HCT116 (cell line): ENCODE data around the gene FUOM. TPM values are rescaled to one million over a fixed set of nuclear protein-coding genes. Genes with fewer than 3 reads are reported as not detected.

Experiments
- ATAC-seq: fragments of 200-7000 bp; cut with Tn5 transposase; 2 replicates; pipeline ENCODE4 v1.9.1; 2020; ENCODE audit warnings: mild to moderate bottlenecking, moderate library complexity
- BruUV-seq: library from RNA; stranded (reverse); fragments of 400-500 nt; replicated peaks from 2 replicates; lab custom pipeline; 2021; lab: Mats Ljungman, UMichigan
- CTCF ChIA-PET: fragments of 300-600 bp; sonication (Branson Sonifier 250); formaldehyde crosslinking; loops from one replicate; lab custom pipeline; 2021; ENCODE audit warnings: antibody characterized with exemption; lab: Charles Lee
- POLR2A ChIA-PET: fragments of 300-600, 350-600 bp; sonication (Branson Sonifier 250); formaldehyde crosslinking; loops from one replicate; lab custom pipeline; 2021; ENCODE audit warnings: antibody characterized with exemption; lab: Charles Lee
- RAD21 ChIA-PET, 2 experiments: fragments of 300-600 bp; sonication (Branson Sonifier 250); formaldehyde crosslinking; loops; one replicate each; lab custom pipeline; 2023; ENCODE audit warnings: low total read pairs in 2 of 2; ENCODE audit not compliant: uncharacterized antibody in 2 of 2, unreplicated experiment in 2 of 2, low non-redundant PET in 1 of 2; lab: Charles Lee
- DNase-seq: peaks from one replicate; pipeline ENCODE4 v3.0.0-alpha.2; 2010; ENCODE audit warnings: low read depth, low spot score
- H2AFZ ChIP-seq: fragments of 200-600 bp; shearing (Covaris generic), sonication (generic); 2 replicates; pipeline ENCODE4 v1.6.1; 2017; ENCODE audit warnings: low read depth, mixed run types, mixed read lengths, antibody characterized with exemption, low read length; ENCODE audit not compliant: poor library complexity, severe bottlenecking
- H3K27ac ChIP-seq: 2 replicates; pipeline ENCODE4 v1.5.1; 2012; ENCODE audit warnings: low read depth, low read length
- H3K27me3 ChIP-seq: fragments of 200-600 bp; sonication (generic); 2 replicates; pipeline ENCODE4 v1.6.1; 2016; ENCODE audit warnings: mixed run types, low read length, mixed read lengths; ENCODE audit not compliant: insufficient read depth
- H3K36me3 ChIP-seq, 2 experiments: fragments of 200-500 bp in 1 of 2; fragments of 200-600 bp in 1 of 2; sonication (Bioruptor generic) in 1 of 2; sonication (generic) in 1 of 2; 2 replicates each; pipeline versions ENCODE4 v1.5.1 to v1.6.1; 2014 to 2016; ENCODE audit warnings: low read length in 2 of 2, inconsistent platforms in 1 of 2, mixed read lengths in 1 of 2, mixed run types in 1 of 2; ENCODE audit not compliant: insufficient read depth in 2 of 2, control insufficient read depth in 1 of 2
- H3K4me1 ChIP-seq, 2 experiments: fragments of 200-600 bp in 1 of 2; sonication (generic) in 1 of 2; 2 replicates each; pipeline versions ENCODE4 v1.5.1 to v1.6.1; 2012 to 2017; ENCODE audit warnings: low read length in 2 of 2, inconsistent platforms in 1 of 2, mild to moderate bottlenecking in 1 of 2, mixed read lengths in 1 of 2, mixed run types in 1 of 2, moderate library complexity in 1 of 2; ENCODE audit not compliant: insufficient read depth in 2 of 2, control insufficient read depth in 1 of 2
- H3K4me2 ChIP-seq: fragments of 200-600 bp; sonication (generic); 2 replicates; pipeline ENCODE4 v1.6.1; 2017; ENCODE audit warnings: mixed run types, low read length, mixed read lengths
- H3K4me3 ChIP-seq, 2 experiments: fragments of 200-600 bp in 1 of 2; sonication (generic) in 1 of 2; replicated peaks in 1 of 2; 2 replicates each; pipeline ENCODE4 v1.5.1; 2011 to 2016; ENCODE audit warnings: low read length in 2 of 2, control low read depth in 1 of 2, low read depth in 1 of 2, mild to moderate bottlenecking in 1 of 2, mixed read lengths in 1 of 2, mixed run types in 1 of 2
- H3K79me2 ChIP-seq: fragments of 200-600 bp; sonication (generic); 2 replicates; pipeline ENCODE4 v1.6.1; 2017; ENCODE audit warnings: mild to moderate bottlenecking, mixed run types, low read length, moderate library complexity, mixed read lengths; ENCODE audit not compliant: insufficient read depth
- H3K9ac ChIP-seq: fragments of 200-600 bp; sonication (generic); 2 replicates; pipeline ENCODE4 v1.6.1; 2016; ENCODE audit warnings: low read length, mixed read lengths
- H3K9me2 ChIP-seq: fragments of 200-600 bp; sonication (generic), shearing (Covaris generic); 2 replicates; pipeline ENCODE4 v1.6.1; 2017; ENCODE audit warnings: mixed run types, mild to moderate bottlenecking, moderate library complexity; ENCODE audit not compliant: insufficient read depth
- H3K9me3 ChIP-seq, 2 experiments: fragments of 200-500 bp in 1 of 2; fragments of 200-600 bp in 1 of 2; sonication (Bioruptor generic) in 1 of 2; sonication (generic) in 1 of 2; 2 replicates each; pipeline ENCODE4 v1.6.1; 2014 to 2017; ENCODE audit warnings: low read length in 2 of 2, mixed read lengths in 2 of 2, inconsistent platforms in 1 of 2, low read depth in 1 of 2, mild to moderate bottlenecking in 1 of 2, mixed run types in 1 of 2, moderate library complexity in 1 of 2; ENCODE audit not compliant: control insufficient read depth in 1 of 2, insufficient read depth in 1 of 2
- H4K20me1 ChIP-seq: fragments of 200-600 bp; sonication (generic), shearing (Covaris generic); 2 replicates; pipeline ENCODE4 v1.6.1; 2017; ENCODE audit warnings: mixed run types, mild to moderate bottlenecking, moderate library complexity; ENCODE audit not compliant: insufficient read depth
- CEBPB ChIP-seq: IDR thresholded peaks from 2 replicates; pipeline ENCODE4 v1.6.1; 2012; ENCODE audit warnings: low read depth
- ELF1 ChIP-seq: IDR thresholded peaks from 2 replicates; pipeline ENCODE4 v1.6.1; 2012; ENCODE audit warnings: low read depth, borderline replicate concordance
- EZH2 ChIP-seq: fragments of 200-600 bp; sonication (generic); IDR thresholded peaks from 2 replicates; pipeline ENCODE4 v1.6.1; 2017; ENCODE audit warnings: antibody characterized with exemption, mixed run types
- EZH2phosphoT487 ChIP-seq: fragments of 200-600 bp; IDR thresholded peaks from 2 replicates; pipeline ENCODE4 v1.6.1; 2018; ENCODE audit warnings: antibody characterized with exemption, borderline replicate concordance
- JUND ChIP-seq: IDR thresholded peaks from 2 replicates; pipeline ENCODE4 v1.6.1; 2012
- POLR2AphosphoS5 ChIP-seq: IDR thresholded peaks from 2 replicates; pipeline ENCODE4 v1.6.1; 2011; ENCODE audit warnings: mild to moderate bottlenecking, low read depth, low read length, moderate library complexity
- RAD21 ChIP-seq: IDR thresholded peaks from 2 replicates; pipeline ENCODE4 v1.6.1; 2012; ENCODE audit warnings: low read depth, mild to moderate bottlenecking
- TCF7L2 ChIP-seq: IDR thresholded peaks from 2 replicates; pipeline ENCODE4 v1.7.0; 2011; ENCODE audit warnings: borderline replicate concordance, inconsistent platforms; ENCODE audit not compliant: insufficient read depth, insufficient read length; ENCODE audit errors: extremely low read depth
- ZNF274 ChIP-seq: fragments of 200-500 bp; sonication (Bioruptor generic); IDR thresholded peaks from 2 replicates; pipeline ENCODE4 v1.6.1; 2014; ENCODE audit warnings: mild to moderate bottlenecking, low read depth, low read length, inconsistent platforms
- intact Hi-C: fragments of 100-400 bp; cut with micrococcal nuclease; formaldehyde crosslinking; loops from 2 replicates; pipeline ENCODE4 v1.10.0; 2022
- total RNA-seq: library from RNA; stranded (reverse); gene quantifications from one replicate; pipeline ENCODE4 v1.2.1, GENCODE V29; 2021; ENCODE audit not compliant: unreplicated experiment
- TF ChIP-seq, protein P1 (sequence below): IDR thresholded peaks from 2 replicates; pipeline ENCODE4 v1.6.1; 2011; ENCODE audit warnings: mild to moderate bottlenecking, low read length, moderate library complexity; ENCODE audit not compliant: insufficient replicate concordance; ENCODE audit errors: extremely low read depth
- TF ChIP-seq, protein P2 (sequence below): IDR thresholded peaks from 2 replicates; pipeline ENCODE4 v1.6.1; 2012

Gene FUOM
- total RNA-seq, 1 experiment from 2014 or later, result 21.5 TPM

DNA sequence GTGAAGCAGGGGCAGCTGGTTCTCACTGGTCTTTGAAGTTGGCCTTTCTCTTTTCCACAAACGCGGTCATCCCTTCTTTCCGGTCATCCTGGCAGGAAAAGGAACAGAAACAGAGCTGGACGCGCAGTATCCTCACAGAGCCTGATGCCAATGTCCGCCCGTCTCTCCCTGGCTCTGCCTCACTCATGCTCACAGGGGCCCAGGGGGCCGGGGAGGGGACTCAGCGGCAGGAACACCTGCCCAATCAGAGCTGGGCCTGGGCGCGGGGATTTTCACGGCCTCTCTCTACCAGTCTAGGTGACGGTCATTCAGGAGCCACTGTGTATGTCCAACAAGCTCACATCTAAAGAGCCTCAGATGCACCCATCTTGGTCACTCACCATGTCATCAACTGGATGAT lies 5.0 kb upstream of the FUOM start:
- ATAC-seq (no peak), DNase-seq (no peak)
- Histone ChIP-seq H3K9me3 (no peaks in the 10 kb centered on the region), H3K9me2 (no peaks in the 10 kb centered on the region), H3K79me2 (no peaks in the 10 kb centered on the region), H3K27ac (no peak overlapping the region), H3K4me1 (no peaks in the 10 kb centered on the region), H3K36me3 (no peaks in the 10 kb centered on the region; a peak in 2 of 4 replicates), H3K4me3 (no peak overlapping the region), H2AFZ (no peak overlapping the region), H3K9ac (no peak overlapping the region), H3K4me2 (no peak overlapping the region), H4K20me1 (no peaks in the 10 kb centered on the region), H3K27me3 (no peaks in the 10 kb centered on the region)
- TF ChIP-seq ELF1 (no peak), TCF7L2 (no peak), EZH2 (no peak), CEBPB (no peak), JUND (no peak), RAD21 (no peak), POLR2AphosphoS5 (no peak), EZH2phosphoT487 (no peak), ZNF274 (no peak)
- TF ChIP-seq, protein P1, sequence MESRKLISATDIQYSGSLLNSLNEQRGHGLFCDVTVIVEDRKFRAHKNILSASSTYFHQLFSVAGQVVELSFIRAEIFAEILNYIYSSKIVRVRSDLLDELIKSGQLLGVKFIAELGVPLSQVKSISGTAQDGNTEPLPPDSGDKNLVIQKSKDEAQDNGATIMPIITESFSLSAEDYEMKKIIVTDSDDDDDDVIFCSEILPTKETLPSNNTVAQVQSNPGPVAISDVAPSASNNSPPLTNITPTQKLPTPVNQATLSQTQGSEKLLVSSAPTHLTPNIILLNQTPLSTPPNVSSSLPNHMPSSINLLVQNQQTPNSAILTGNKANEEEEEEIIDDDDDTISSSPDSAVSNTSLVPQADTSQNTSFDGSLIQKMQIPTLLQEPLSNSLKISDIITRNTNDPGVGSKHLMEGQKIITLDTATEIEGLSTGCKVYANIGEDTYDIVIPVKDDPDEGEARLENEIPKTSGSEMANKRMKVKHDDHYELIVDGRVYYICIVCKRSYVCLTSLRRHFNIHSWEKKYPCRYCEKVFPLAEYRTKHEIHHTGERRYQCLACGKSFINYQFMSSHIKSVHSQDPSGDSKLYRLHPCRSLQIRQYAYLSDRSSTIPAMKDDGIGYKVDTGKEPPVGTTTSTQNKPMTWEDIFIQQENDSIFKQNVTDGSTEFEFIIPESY, result no peak
- TF ChIP-seq, protein P2, sequence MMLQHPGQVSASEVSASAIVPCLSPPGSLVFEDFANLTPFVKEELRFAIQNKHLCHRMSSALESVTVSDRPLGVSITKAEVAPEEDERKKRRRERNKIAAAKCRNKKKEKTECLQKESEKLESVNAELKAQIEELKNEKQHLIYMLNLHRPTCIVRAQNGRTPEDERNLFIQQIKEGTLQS, result no peak
- RAD21 ChIA-PET, result no interaction called here
- CTCF ChIA-PET, result no interaction called here
- POLR2A ChIA-PET, result no interaction called here
- intact Hi-C loops, result no loop called here
- BruUV-seq, result no TSS peak
